ENCODE results near the gene PKP4. TPM values are rescaled to one million over a fixed set of nuclear protein-coding genes. Genes with fewer than 3 reads are reported as not detected.
A peak's percentile ranks its signal among the peaks of the same experiment; 100 is the strongest.

Gene PKP4
- total and polyA plus RNA-seq, 9 of the 15 experiments (the other 6 are each of a cell fraction or from before 2014, with no cell fraction given), result 24.6 to 99.1 (median 74.0) TPM

DNA sequence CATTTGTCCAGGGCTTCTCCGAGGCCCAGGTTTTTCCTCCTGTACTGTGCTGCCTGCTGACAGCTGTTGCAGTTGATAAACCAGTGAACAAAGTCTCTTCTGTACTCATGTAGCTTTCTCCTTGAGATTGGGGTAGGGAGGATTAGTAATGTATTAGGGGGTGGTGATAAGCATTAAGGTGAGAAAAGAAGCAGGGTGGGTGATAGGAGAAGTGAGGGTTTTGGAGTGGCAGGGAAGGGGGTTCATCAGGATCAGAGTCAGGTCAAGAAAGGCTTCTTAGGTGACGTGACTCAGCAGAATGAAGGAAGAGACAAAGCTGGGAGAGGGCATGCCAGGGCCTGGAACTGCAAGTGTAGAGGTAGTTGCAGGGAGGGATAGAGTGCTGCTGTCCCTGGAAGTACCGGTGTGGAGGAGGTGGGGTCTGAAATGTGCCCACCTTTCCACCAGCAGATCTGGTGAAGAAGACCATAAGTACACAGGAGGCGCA lies 48.7 kb downstream of the PKP4 start (continued):
- TF ChIP-seq NFE2L1 (tag; IDR thresholded peaks at IDR 0.05; ENCODE audit: borderline replicate concordance, low read depth) (peak; percentile 95), ELF2 (CRISPR knock-in tag; IDR thresholded peaks at IDR 0.05) (no peak), CCAR2 (IDR thresholded peaks at IDR 0.05; ENCODE audit: low read depth, low read length) (no peak), KHSRP (IDR thresholded peaks at IDR 0.05) (no peak), MAFF (IDR thresholded peaks at IDR 0.05; ENCODE audit: low read length) (peak; percentile 91), POLR2AphosphoS5 (IDR thresholded peaks at IDR 0.05; ENCODE audit: control insufficient read depth, insufficient read depth, low read depth, low read length) (peak; percentile 55; the same call in 1 of the 2 replicates), SOX6 (IDR thresholded peaks at IDR 0.05) (peak; percentile 51), JUNB (CRISPR knock-in tag; conservative IDR thresholded peaks at IDR 0.05) (no peak), MAFG (tag; conservative IDR thresholded peaks at IDR 0.05) (peak; percentile 99), PML (IDR thresholded peaks at IDR 0.05; ENCODE audit: low read length) (no peak), THRA (IDR thresholded peaks at IDR 0.05) (peak; percentile 39; the same call in 1 of the 2 replicates), ELF4 (CRISPR knock-in tag; IDR thresholded peaks at IDR 0.05) (0 out of 2 replicates have a peak, but pooled peaks have one; percentile 73), ARHGAP35 (IDR thresholded peaks at IDR 0.05; ENCODE audit: partially characterized antibody) (peak; percentile 54), ZFP36 (IDR thresholded peaks at IDR 0.05; ENCODE audit: low read depth, low read length, partially characterized antibody) (no peak), KDM1A (IDR thresholded peaks at IDR 0.05) (peak; percentile 70 to 78), GMEB1 (CRISPR knock-in tag; IDR thresholded peaks at IDR 0.05) (no peak), TRIM24 (IDR thresholded peaks at IDR 0.05) (peak; percentile 56 to 60), ZBTB2 (IDR thresholded peaks at IDR 0.05) (peak; percentile 78), HDAC6 (IDR thresholded peaks at IDR 0.05; ENCODE audit: low read depth, low read length) (no peak), EHMT2 (IDR thresholded peaks at IDR 0.05) (peak; percentile 79), NCOR1 (IDR thresholded peaks at IDR 0.05) (peak; percentile 78), RCOR1 (IDR thresholded peaks at IDR 0.05; ENCODE audit: borderline replicate concordance in 1 of 2, low read depth in 2 of 2, low read length in 2 of 2) (peak in 1 of 2 experiments; percentile 22; a peak in 1 of 4 replicates), MBD1 (CRISPR knock-in tag; IDR thresholded peaks at IDR 0.05) (no peak), PHF20 (IDR thresholded peaks at IDR 0.05; ENCODE audit: partially characterized antibody) (peak; percentile 43), RBM34 (IDR thresholded peaks at IDR 0.05; ENCODE audit: borderline replicate concordance, insufficient read depth, low read length) (no peak)
